Measurements from ENCODE around the gene RIN1. TPM values are rescaled to one million over a fixed set of nuclear protein-coding genes. Genes with fewer than 3 reads are reported as not detected.

Gene RIN1
- total and polyA plus RNA-seq, 2 of the 13 experiments (the other 11 are each of a cell fraction or from before 2014, with no cell fraction given), result 2.4 to 4.1 TPM

- no peak for TF ChIP-seq ZBTB26 (CRISPR knock-in tag; IDR thresholded peaks at IDR 0.05; ENCODE audit: borderline replicate concordance)
- no peak for TF ChIP-seq SIX1 (CRISPR knock-in tag; IDR thresholded peaks at IDR 0.05; ENCODE audit: borderline replicate concordance)
- no peak for TF ChIP-seq ZBTB49 (CRISPR knock-in tag; IDR thresholded peaks at IDR 0.05; ENCODE audit: borderline replicate concordance)
- TF ChIP-seq TBP (CRISPR knock-in tag; IDR thresholded peaks at IDR 0.05), result no peak
- TF ChIP-seq MXD4 (CRISPR knock-in tag; IDR thresholded peaks at IDR 0.05), result no peak
- no peak for TF ChIP-seq ZNF761 (CRISPR knock-in tag; conservative IDR thresholded peaks at IDR 0.05)
- no peak for TF ChIP-seq ZNF317 (CRISPR knock-in tag; IDR thresholded peaks at IDR 0.05)
- TF ChIP-seq ZBTB43 (CRISPR knock-in tag; conservative IDR thresholded peaks at IDR 0.05), result no peak
- no peak for TF ChIP-seq ZNF512 (CRISPR knock-in tag; IDR thresholded peaks at IDR 0.05)
- TF ChIP-seq ADNP (CRISPR knock-in tag; IDR thresholded peaks at IDR 0.05), result no peak
- no peak for TF ChIP-seq HES4 (CRISPR knock-in tag; IDR thresholded peaks at IDR 0.05; ENCODE audit: borderline replicate concordance)
Measured at GRCh38 chr11:66340596-66341501, 4.6 kb upstream of the RIN1 start (continued).

Measured in HepG2 (cell line).